MCF 10A (cell line): Measurements from ENCODE around the gene RBPJ. TPM values are rescaled to one million over a fixed set of nuclear protein-coding genes. Genes with fewer than 3 reads are reported as not detected.

Experiments used
- BruUV-seq: library from RNA; stranded (reverse); fragments of 400-500 nt; replicated peaks from 2 replicates; lab custom pipeline; 2021; lab: Mats Ljungman, UMichigan
- CTCF ChIA-PET: fragments of 300-600 bp; sonication (Branson Sonifier 250); formaldehyde crosslinking; extraction: SDS; loops from one replicate; lab custom pipeline; 2021; ENCODE audit warnings: antibody characterized with exemption, inconsistent platforms; lab: Yijun Ruan, JAX
- POLR2A ChIA-PET: fragments of 300-600, 350-650 bp; sonication (Branson Sonifier 250); formaldehyde crosslinking; extraction: SDS; loops from one replicate; lab custom pipeline; 2020; ENCODE audit warnings: antibody characterized with exemption, inconsistent platforms; lab: Yijun Ruan, JAX
- DNase-seq: peaks from one replicate; pipeline ENCODE4 v3.0.0-alpha.2; 2018; ENCODE audit not compliant: unreplicated experiment
- H3K27ac Mint-ChIP-seq: one replicate; pipeline ENCODE4 v1.8.0; 2022; ENCODE audit warnings: mild to moderate bottlenecking, low read depth, mixed read lengths; ENCODE audit not compliant: unreplicated experiment
- H3K27me3 Mint-ChIP-seq: one replicate; pipeline ENCODE4 v1.8.0; 2022; ENCODE audit warnings: mixed read lengths; ENCODE audit not compliant: insufficient read depth, unreplicated experiment
- H3K36me3 Mint-ChIP-seq: one replicate; pipeline ENCODE4 v1.8.0; 2022; ENCODE audit warnings: mild to moderate bottlenecking, moderate library complexity, mixed read lengths; ENCODE audit not compliant: insufficient read depth, unreplicated experiment
- H3K4me1 Mint-ChIP-seq: one replicate; pipeline ENCODE4 v1.8.0; 2022; ENCODE audit warnings: mixed read lengths; ENCODE audit not compliant: insufficient read depth, unreplicated experiment
- H3K4me3 Mint-ChIP-seq: one replicate; pipeline ENCODE4 v1.8.0; 2022; ENCODE audit warnings: mild to moderate bottlenecking, moderate library complexity, mixed read lengths; ENCODE audit not compliant: unreplicated experiment
- H3K9me3 Mint-ChIP-seq: one replicate; pipeline ENCODE4 v1.8.0; 2022; ENCODE audit warnings: mixed read lengths; ENCODE audit not compliant: unreplicated experiment
- intact Hi-C: fragments of 100-400 bp; cut with micrococcal nuclease; formaldehyde crosslinking; loops from 2 replicates; pipeline ENCODE4 v1.14.1; 2022
- total RNA-seq: library from RNA; stranded (reverse); gene quantifications from 2 replicates; pipeline ENCODE4 v1.2.3, GENCODE V29; 2022
- TF ChIP-seq, protein P1 (sequence below): fragments of 200-600 bp; IDR thresholded peaks from one replicate; pipeline ENCODE4 v1.8.0; 2022; ENCODE audit warnings: antibody characterized with exemption, mild to moderate bottlenecking; ENCODE audit not compliant: unreplicated experiment

Gene RBPJ
- total RNA-seq, 1 experiment from 2014 or later, result 74.4 TPM

DNA sequence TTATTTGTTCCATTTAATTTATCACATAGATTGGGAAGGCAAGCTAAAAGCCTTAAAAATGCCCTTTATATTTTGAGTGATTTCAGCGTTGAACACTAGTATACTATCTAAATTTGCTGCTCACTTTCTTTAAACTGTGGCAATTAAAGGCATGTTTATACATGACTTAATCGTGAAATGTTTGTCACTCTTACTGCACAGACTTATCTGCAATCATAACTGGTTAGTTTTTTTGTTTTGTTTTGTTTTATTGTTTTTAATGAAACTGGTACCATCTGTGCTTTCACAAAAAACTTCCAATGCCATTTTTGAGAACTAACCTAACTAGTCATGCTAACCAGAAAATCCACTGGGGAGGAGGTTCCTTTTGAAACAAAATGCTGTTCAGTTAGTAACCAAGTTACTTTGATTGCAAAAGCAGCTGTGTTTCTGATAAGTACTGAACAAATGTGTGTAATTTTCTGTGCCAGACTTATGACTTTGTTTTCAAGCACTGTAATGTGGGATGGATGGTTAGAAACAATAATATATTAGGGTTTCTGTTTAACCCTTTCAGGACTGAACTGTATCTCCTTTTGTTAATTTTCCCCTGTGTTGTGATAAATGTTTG lies 113.3 kb downstream of the RBPJ start:
- intact Hi-C loops, result no loop called here
- BruUV-seq, result no TSS peak
- H3K36me3 Mint-ChIP-seq, result peaks cover 65% of the 10 kb centered on the region
- peaks cover 15% of the 10 kb centered on the region for H3K4me1 Mint-ChIP-seq
- TF ChIP-seq, protein P1, sequence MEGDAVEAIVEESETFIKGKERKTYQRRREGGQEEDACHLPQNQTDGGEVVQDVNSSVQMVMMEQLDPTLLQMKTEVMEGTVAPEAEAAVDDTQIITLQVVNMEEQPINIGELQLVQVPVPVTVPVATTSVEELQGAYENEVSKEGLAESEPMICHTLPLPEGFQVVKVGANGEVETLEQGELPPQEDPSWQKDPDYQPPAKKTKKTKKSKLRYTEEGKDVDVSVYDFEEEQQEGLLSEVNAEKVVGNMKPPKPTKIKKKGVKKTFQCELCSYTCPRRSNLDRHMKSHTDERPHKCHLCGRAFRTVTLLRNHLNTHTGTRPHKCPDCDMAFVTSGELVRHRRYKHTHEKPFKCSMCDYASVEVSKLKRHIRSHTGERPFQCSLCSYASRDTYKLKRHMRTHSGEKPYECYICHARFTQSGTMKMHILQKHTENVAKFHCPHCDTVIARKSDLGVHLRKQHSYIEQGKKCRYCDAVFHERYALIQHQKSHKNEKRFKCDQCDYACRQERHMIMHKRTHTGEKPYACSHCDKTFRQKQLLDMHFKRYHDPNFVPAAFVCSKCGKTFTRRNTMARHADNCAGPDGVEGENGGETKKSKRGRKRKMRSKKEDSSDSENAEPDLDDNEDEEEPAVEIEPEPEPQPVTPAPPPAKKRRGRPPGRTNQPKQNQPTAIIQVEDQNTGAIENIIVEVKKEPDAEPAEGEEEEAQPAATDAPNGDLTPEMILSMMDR, result no peak
- CTCF ChIA-PET, result interaction anchor here (1.1 kb wide), 1 partner anchor 290 kb away, joined by 3 read pairs; no protein-coding TSS in a partner anchor
- H3K27me3 Mint-ChIP-seq, result no peaks in the 10 kb centered on the region
- POLR2A ChIA-PET, result interaction anchor here (0.6 kb wide), 1 partner anchor 152 kb away, joined by 3 read pairs; no protein-coding TSS in a partner anchor
- peak overlapping the region; percentile 78 for H3K27ac Mint-ChIP-seq
- no peaks in the 10 kb centered on the region for H3K9me3 Mint-ChIP-seq
- no peak for DNase-seq
- H3K4me3 Mint-ChIP-seq, result no peak overlapping the region

DNA sequence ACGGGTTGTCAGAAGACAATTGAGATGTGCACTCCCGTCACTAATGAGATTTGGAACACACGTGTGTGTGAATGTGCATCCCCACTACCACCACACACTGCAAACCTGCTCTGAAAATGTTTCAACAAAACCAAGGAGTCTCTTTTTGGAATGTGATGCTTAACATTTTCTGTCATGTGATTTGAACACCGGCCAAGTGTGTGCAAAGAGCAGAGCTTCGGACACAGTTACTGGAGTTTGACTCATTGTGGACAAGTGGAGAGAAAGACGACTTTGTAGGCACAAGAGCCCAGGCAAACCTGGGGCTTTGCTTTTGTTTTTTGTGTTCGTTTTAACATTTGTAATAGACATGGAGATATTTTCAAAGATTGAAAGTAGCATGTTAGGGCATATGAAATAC lies 120.3 kb downstream of the RBPJ start:
- TF ChIP-seq, protein P1, result no peak
- CTCF ChIA-PET, result interaction anchor here (0.7 kb wide), 1 partner anchor 429 kb away, joined by 3 read pairs; no protein-coding TSS in a partner anchor
- no peak overlapping the region for H3K27ac Mint-ChIP-seq
- BruUV-seq, result no TSS peak
- peaks cover 36% of the 10 kb centered on the region for H3K36me3 Mint-ChIP-seq
- peaks cover 9% of the 10 kb centered on the region for H3K9me3 Mint-ChIP-seq
- intact Hi-C loops, result no loop called here
- DNase-seq, result peak; percentile 55
- peaks cover 6% of the 10 kb centered on the region for H3K4me1 Mint-ChIP-seq
- H3K27me3 Mint-ChIP-seq, result no peaks in the 10 kb centered on the region
- POLR2A ChIA-PET, result no interaction called here
- H3K4me3 Mint-ChIP-seq, result no peak overlapping the region

DNA sequence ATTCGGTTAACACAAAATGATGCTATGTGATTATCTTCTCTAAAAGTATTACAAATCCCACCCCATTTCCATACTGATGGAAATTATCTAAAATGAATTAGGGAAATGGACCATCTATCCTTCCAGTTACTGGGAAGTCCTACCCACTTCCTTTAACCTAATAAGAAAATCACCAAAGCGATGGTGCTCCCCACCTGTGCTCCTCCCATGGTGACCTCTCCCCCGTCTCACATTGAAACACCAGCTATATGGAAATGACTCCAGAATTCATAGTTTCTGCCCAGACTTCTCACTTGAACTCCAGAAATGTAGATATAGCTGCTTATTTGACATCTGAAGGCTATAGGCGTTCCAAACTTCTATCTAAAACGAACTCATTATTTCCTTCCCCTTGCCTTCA lies 121.0 kb downstream of the RBPJ start:
- POLR2A ChIA-PET, result interaction anchor here (0.6 kb wide), 1 partner anchor 142 kb away, joined by 4 read pairs; no protein-coding TSS in a partner anchor
- TF ChIP-seq, protein P1, result no peak
- BruUV-seq, result no TSS peak
- no peak overlapping the region for H3K27ac Mint-ChIP-seq
- CTCF ChIA-PET, result interaction anchor here (0.5 to 0.7 kb wide), 3 partner anchors 16 to 428 kb away, joined by 3 to 4 read pairs (median 3); no protein-coding TSS in a partner anchor
- no peak overlapping the region for H3K4me3 Mint-ChIP-seq
- H3K27me3 Mint-ChIP-seq, result no peaks in the 10 kb centered on the region
- H3K9me3 Mint-ChIP-seq, result peaks cover 9% of the 10 kb centered on the region
- no peak for DNase-seq
- H3K4me1 Mint-ChIP-seq, result peaks cover 6% of the 10 kb centered on the region
- intact Hi-C loops, result no loop called here
- H3K36me3 Mint-ChIP-seq, result peaks cover 31% of the 10 kb centered on the region

DNA sequence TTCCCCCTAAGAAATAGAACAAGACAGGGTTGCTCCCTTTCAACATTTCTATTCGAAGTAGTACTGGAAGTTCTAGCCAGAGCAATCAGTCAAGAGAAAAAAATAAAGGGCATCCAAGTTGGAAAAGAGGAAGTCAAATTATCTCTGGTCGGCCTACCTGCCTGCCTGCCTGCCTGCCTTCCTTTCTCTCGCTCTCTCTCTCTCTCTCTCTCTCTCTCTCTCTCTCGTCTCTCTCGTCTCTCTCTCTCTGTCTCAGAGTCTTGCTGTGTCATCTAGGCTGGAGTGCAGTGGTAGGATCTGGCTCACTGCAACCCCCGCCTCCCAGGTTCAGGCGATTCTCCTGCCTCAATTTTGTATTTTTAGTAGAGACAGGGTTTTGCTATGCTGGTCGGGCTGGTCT lies 126.6 kb downstream of the RBPJ start:
- H3K4me1 Mint-ChIP-seq, result no peaks in the 10 kb centered on the region

More for the DNA sequence above, 126.6 kb downstream of the RBPJ start:
- peaks cover 7% of the 10 kb centered on the region for H3K36me3 Mint-ChIP-seq
- H3K27ac Mint-ChIP-seq, result no peak overlapping the region
- POLR2A ChIA-PET, result no interaction called here
- TF ChIP-seq, protein P1, result no peak
- no peak for DNase-seq
- intact Hi-C loops, result no loop called here
- no TSS peak for BruUV-seq
- H3K4me3 Mint-ChIP-seq, result no peak overlapping the region
- H3K27me3 Mint-ChIP-seq, result no peaks in the 10 kb centered on the region
- CTCF ChIA-PET, result no interaction called here
- peaks cover 13% of the 10 kb centered on the region for H3K9me3 Mint-ChIP-seq
